ENCODE measurements around the gene CEACAM18. TPM values are rescaled to one million over a fixed set of nuclear protein-coding genes. Genes with fewer than 3 reads are reported as not detected.

CEACAM18 gene
- total and polyA plus RNA-seq, 8 donors: not detected

GRCh38 chr19:51473009-51473707, 5.2 kb upstream of the CEACAM18 start:
- no peaks in the 10 kb centered on the region for H3K9me3 ChIP-seq
- peak overlapping the region in 1 of 5 donors; percentile 27 for H3K27ac ChIP-seq
- peak; percentile 86 to 87 for DNase-seq
- H3K4me1 ChIP-seq: peaks cover 0 to 16% (median 0%) of the 10 kb centered on the region in 4 donors
- H3K36me3 ChIP-seq: no peaks in the 10 kb centered on the region
- H3K27me3 ChIP-seq: peaks cover 0 to 43% (median 8%) of the 10 kb centered on the region in 3 donors
- intact Hi-C loops (cut with DNase I; ENCODE audit: low total_unique reads): loop anchor here (5.0 kb wide), 1 partner anchor 184 kb away; no protein-coding TSS in a partner anchor
- WGBS, 5 donors: 23 to 30% (median 26%) methylated on average over 7 of the region's 7 CpGs
- TF ChIP-seq, protein P1, sequence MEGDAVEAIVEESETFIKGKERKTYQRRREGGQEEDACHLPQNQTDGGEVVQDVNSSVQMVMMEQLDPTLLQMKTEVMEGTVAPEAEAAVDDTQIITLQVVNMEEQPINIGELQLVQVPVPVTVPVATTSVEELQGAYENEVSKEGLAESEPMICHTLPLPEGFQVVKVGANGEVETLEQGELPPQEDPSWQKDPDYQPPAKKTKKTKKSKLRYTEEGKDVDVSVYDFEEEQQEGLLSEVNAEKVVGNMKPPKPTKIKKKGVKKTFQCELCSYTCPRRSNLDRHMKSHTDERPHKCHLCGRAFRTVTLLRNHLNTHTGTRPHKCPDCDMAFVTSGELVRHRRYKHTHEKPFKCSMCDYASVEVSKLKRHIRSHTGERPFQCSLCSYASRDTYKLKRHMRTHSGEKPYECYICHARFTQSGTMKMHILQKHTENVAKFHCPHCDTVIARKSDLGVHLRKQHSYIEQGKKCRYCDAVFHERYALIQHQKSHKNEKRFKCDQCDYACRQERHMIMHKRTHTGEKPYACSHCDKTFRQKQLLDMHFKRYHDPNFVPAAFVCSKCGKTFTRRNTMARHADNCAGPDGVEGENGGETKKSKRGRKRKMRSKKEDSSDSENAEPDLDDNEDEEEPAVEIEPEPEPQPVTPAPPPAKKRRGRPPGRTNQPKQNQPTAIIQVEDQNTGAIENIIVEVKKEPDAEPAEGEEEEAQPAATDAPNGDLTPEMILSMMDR (IDR thresholded peaks at IDR 0.05): peak in 5 of 7 experiments; percentile 58 to 92 (median 75)
- TF ChIP-seq EP300 (IDR thresholded peaks at IDR 0.05) (no peak), POLR2AphosphoS5 (IDR thresholded peaks at IDR 0.05) (peak in 1 of 3 donors; percentile 12)
- H3K4me3 ChIP-seq: no peak overlapping the region

DNA sequence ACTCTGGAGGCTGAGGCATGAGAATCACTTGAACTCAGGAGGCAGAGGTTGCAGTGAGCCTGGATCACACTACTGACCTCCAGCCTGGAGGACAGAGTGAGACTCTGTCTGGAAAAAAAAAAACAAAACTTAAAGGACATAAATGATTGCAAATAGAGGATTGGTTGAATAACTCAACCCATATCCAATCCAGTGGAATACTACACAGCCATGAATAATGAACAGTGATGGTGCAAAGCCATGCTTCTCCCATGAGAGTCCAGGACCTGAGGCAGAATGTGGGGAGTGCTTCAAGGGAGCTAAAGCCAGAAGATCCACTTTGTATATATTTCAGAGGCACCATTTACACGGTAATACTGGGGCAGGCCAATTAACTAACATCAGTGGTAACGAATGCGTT, 2.2 kb upstream of the CEACAM18 start:
- no peak for DNase-seq
- Histone ChIP-seq H3K27ac (peak overlapping the region in 1 of 5 donors; percentile 60), H3K36me3 (no peaks in the 10 kb centered on the region), H3K27me3 (peaks cover 0 to 49% (median 16%) of the 10 kb centered on the region in 3 donors), H3K9me3 (no peaks in the 10 kb centered on the region), H3K4me1 (peaks cover 0 to 16% (median 0%) of the 10 kb centered on the region in 4 donors), H3K4me3 (no peak overlapping the region)
- TF ChIP-seq POLR2A (IDR thresholded peaks at IDR 0.05): no peak
- TF ChIP-seq POLR2AphosphoS5 (IDR thresholded peaks at IDR 0.05): no peak
- TF ChIP-seq, protein P1 (IDR thresholded peaks at IDR 0.05): no peak
- TF ChIP-seq EP300 (IDR thresholded peaks at IDR 0.05): no peak
- intact Hi-C loops (cut with DNase I; ENCODE audit: low total_unique reads): no loop called here
- 76 to 95% (median 86%) methylated on average over 3 of the region's 3 CpGs for WGBS, 5 donors

DNA sequence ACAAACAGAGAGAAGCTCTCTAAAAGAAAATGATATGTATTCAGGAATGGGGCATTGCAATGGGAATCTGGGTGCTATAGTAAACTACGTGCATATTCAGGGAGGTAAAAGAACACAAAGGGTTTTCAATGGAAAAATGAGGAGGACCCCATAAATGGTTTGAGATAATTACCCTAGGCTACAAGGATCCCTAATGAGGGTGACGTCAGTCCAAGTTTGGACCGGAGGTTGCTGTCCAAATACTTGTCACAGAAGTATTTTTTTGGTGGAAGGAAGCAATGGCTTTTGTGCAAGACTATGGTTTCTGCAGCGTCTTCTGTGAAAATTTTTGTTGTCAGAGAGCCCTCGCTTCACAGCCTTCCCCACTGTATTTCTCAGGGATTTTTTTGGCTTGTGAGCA, 995 bp upstream of the CEACAM18 start:
- no peak for DNase-seq
- H3K27me3 ChIP-seq: peaks cover 0 to 50% (median 16%) of the 10 kb centered on the region in 3 donors
- WGBS, 5 donors: 66 to 74% (median 70%) methylated on average over 5 of the region's 5 CpGs

DNA sequence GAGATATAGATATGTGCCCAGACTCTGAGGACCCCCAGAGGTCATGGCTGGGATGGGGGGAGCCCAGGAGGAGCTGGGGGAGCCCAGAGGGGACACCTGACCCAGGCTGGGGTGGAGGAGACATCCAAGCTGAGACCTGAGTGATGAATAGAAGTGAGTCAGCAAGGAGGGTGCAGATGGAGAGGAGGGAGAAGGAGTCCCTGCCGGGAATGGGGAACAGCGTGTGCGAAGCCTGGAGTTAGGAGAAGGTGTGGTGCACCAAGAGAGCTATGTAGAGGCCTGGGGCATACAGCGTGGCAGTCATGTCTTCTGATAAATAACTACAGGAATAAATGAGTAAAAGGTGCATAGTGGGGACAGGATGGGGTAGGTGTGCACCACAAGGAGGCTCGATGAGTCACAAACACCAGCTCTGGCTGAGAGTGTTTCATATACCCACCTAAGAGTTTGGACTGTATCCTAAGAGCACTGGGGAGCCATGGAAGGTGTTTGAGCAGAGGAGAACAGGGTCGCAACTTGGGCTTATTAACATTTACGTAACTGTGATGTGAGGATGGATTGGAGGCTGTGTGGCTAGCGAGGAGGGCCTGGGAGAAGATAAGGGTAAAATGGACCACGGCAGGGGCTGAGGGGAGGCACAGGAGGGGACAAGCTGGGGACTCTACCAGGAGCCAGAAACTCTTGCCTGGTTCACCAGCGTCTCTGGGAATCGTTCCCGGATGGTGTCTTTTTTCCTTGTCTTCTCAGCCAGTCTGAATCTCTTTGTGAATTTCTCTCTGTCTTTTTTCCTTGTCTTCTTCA, 1.4 kb downstream of the CEACAM18 start:
- Histone ChIP-seq H3K36me3 (no peaks in the 10 kb centered on the region), H3K4me1 (peaks cover 0 to 3% (median 0%) of the 10 kb centered on the region in 4 donors), H3K4me3 (no peak overlapping the region), H3K27ac (no peak overlapping the region), H3K27me3 (peaks cover 0 to 62% (median 16%) of the 10 kb centered on the region in 3 donors), H3K9me3 (no peaks in the 10 kb centered on the region)
- TF ChIP-seq EP300 (IDR thresholded peaks at IDR 0.05) (no peak), POLR2A (IDR thresholded peaks at IDR 0.05) (no peak), POLR2AphosphoS5 (IDR thresholded peaks at IDR 0.05) (no peak)
- TF ChIP-seq, protein P1 (IDR thresholded peaks at IDR 0.05): no peak
- intact Hi-C loops (cut with DNase I; ENCODE audit: low total_unique reads): no loop called here
- 80 to 86% (median 83%) methylated on average over 12 of the region's 12 CpGs for whole genome bisulfite sequencing, 5 donors
- DNase-seq: no peak

More for the DNA sequence above, 995 bp upstream of the CEACAM18 start:
- Histone ChIP-seq H3K9me3 (no peaks in the 10 kb centered on the region), H3K36me3 (no peaks in the 10 kb centered on the region), H3K27ac (no peak overlapping the region), H3K4me1 (peaks cover 0 to 16% (median 0%) of the 10 kb centered on the region in 4 donors), H3K4me3 (no peak overlapping the region)
- intact Hi-C loops (cut with DNase I; ENCODE audit: low total_unique reads): no loop called here
- no peak for TF ChIP-seq POLR2AphosphoS5 (IDR thresholded peaks at IDR 0.05)
- TF ChIP-seq EP300 (IDR thresholded peaks at IDR 0.05): no peak
- TF ChIP-seq POLR2A (IDR thresholded peaks at IDR 0.05): no peak
- TF ChIP-seq, protein P1 (IDR thresholded peaks at IDR 0.05): no peak

Data from stomach (tissue), 9 donors.